Measurements from ENCODE around the gene SPATA21. TPM values are rescaled to one million over a fixed set of nuclear protein-coding genes. Genes with fewer than 3 reads are reported as not detected.

The SPATA21 gene
- total RNA-seq, 3 donors from 2014 or later: 0.22 TPM; not detected in 2

- Histone ChIP-seq H3K9me3 (no peaks in the 10 kb centered on the region), H3K4me1 (ENCODE audit: low read depth) (no peaks in the 10 kb centered on the region), H3K36me3 (ENCODE audit: low read depth) (no peaks in the 10 kb centered on the region), H3K4me3 (no peak overlapping the region)
- DNase-seq (no peak), ATAC-seq (no peak)
- no peak for TF ChIP-seq CTCF (IDR thresholded peaks at IDR 0.05)
- intact Hi-C loops (cut with DNase I, micrococcal nuclease): no loop called here
Measured at GRCh38 chr1:16434501-16434900, 2.7 kb downstream of the SPATA21 start.

DNA sequence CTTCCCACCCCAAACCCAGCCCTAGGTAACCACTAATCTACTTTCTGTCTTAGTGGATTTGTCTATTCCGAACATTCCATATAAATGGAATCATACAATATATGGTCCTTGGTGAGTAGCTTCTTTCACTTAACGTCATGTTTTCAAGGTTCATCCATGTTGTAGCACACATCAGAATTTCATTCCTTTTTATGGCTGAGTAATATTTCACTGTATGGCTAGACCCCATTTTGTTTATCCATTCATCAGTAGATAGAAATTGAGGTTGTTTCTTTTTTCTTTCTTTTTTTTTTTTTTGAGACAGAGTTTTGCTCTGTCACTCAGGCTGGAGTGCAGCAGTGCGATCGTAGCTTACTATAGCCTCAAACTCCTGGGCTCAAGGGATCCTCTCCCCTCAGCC lies 3.2 kb downstream of the SPATA21 start:
- Histone ChIP-seq H3K4me3 (no peak overlapping the region), H3K36me3 (ENCODE audit: low read depth) (no peaks in the 10 kb centered on the region), H3K4me1 (ENCODE audit: low read depth) (no peaks in the 10 kb centered on the region), H3K9me3 (no peaks in the 10 kb centered on the region)
- intact Hi-C loops (cut with DNase I, micrococcal nuclease): no loop called here
- ATAC-seq (no peak), DNase-seq (no peak)
- no peak for TF ChIP-seq CTCF (IDR thresholded peaks at IDR 0.05)

GRCh38 chr1:16433030-16433429 lies 4.2 kb downstream of the SPATA21 start:
- no peak overlapping the region for H3K4me3 ChIP-seq
- no peaks in the 10 kb centered on the region for H3K36me3 ChIP-seq (ENCODE audit: low read depth)
- ATAC-seq (no peak), DNase-seq (no peak)
- no peak for TF ChIP-seq CTCF (IDR thresholded peaks at IDR 0.05)
- intact Hi-C loops (cut with DNase I, micrococcal nuclease): no loop called here
- no peaks in the 10 kb centered on the region for H3K9me3 ChIP-seq
- H3K4me1 ChIP-seq (ENCODE audit: low read depth): no peaks in the 10 kb centered on the region

- no peaks in the 10 kb centered on the region for H3K9me3 ChIP-seq
- no peaks in the 10 kb centered on the region for H3K4me1 ChIP-seq (ENCODE audit: low read depth)
- no peaks in the 10 kb centered on the region for H3K36me3 ChIP-seq (ENCODE audit: low read depth)
- intact Hi-C loops (cut with DNase I, micrococcal nuclease): no loop called here
- no peak for DNase-seq
- no peak overlapping the region for H3K4me3 ChIP-seq
- TF ChIP-seq CTCF (IDR thresholded peaks at IDR 0.05): no peak
- ATAC-seq: no peak
Measured at GRCh38 chr1:16430606-16431005, 6.6 kb downstream of the SPATA21 start.

- intact Hi-C loops (cut with DNase I, micrococcal nuclease): no loop called here
- ATAC-seq: no peak
Measured at GRCh38 chr1:16425125-16426025, 11.8 kb downstream of the SPATA21 start.

More at GRCh38 chr1:16425125-16426025, 11.8 kb downstream of the SPATA21 start:
- DNase-seq: no peak
- H3K9me3 ChIP-seq: no peaks in the 10 kb centered on the region
- no peak overlapping the region for H3K4me3 ChIP-seq
- no peaks in the 10 kb centered on the region for H3K4me1 ChIP-seq (ENCODE audit: low read depth)
- TF ChIP-seq CTCF (IDR thresholded peaks at IDR 0.05): no peak
- no peaks in the 10 kb centered on the region for H3K36me3 ChIP-seq (ENCODE audit: low read depth)

Data from mucosa of descending colon (tissue), 3 donors.